ELF-1 (cell line): Measurements from ENCODE around the gene COG2.
"Not testable (repeated sequence)": the region's sequence is repeated elsewhere in the genome, so short reads cannot be mapped to it uniquely, and the experiment has no call there.

Source experiments
- DNase-seq: peaks from one replicate; pipeline ENCODE4 v3.0.0-alpha.2; 2016; ENCODE audit warnings: low read depth, low spot score

Gene COG2

DNA sequence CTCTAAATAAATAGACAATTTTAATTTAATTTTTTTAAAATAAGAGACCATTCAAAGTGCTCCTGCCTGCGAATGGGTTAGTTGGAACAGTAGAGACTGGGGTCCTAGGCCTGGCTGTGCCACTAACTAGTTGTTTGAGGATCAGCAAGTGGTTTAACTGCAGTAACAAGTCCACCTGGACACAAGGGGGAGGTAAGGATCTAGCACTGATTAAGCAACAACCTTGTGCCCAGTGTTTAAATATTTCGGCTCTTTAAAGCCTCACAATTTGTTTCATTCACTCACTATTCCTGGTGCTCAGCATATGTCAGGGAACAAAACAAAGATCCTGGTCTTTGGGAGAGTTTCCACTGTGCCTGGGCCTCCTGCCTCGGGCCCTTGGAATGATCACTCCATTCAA lies 73.2 kb downstream of the COG2 start:
- no peak for DNase-seq

DNA sequence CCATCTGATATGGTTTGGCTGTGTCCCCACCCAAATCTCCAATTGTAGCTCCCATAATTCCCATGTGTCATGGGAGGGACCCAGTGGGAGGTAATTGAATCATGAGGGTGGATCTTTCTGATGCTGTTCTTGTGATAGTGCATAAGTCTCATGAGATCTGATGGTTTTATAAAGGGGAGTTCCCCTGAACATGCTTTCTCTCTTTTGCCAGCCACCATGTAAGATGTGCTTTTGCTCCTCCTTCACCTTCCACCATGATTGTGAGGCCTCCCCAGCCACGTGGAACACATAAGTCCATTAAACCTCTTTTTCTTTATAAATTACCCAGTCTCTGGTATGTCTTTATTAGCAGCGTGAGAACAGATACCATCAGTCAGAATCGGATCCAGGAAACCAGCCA lies 74.2 kb downstream of the COG2 start:
- DNase-seq = not testable (repeated sequence)

DNA sequence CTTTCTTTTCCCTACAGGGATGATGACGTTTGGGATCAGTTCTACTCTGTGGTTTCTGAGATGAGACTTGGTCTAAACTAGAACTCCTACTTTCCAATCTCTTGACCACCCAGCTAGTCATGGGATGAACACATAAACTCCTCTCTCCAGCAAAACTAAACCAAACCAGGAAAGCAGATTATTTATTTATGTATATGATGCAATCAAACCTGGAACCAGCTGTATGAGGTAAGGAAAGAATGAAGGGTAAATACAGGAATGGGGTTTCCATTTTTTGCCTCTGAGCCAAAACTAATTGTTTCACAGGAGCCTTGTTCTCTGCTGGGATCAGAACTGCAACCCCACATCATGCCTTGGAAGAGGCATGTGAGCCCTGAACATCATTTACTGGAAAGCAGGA lies 75.0 kb downstream of the COG2 start:
- DNase-seq = no peak

DNA sequence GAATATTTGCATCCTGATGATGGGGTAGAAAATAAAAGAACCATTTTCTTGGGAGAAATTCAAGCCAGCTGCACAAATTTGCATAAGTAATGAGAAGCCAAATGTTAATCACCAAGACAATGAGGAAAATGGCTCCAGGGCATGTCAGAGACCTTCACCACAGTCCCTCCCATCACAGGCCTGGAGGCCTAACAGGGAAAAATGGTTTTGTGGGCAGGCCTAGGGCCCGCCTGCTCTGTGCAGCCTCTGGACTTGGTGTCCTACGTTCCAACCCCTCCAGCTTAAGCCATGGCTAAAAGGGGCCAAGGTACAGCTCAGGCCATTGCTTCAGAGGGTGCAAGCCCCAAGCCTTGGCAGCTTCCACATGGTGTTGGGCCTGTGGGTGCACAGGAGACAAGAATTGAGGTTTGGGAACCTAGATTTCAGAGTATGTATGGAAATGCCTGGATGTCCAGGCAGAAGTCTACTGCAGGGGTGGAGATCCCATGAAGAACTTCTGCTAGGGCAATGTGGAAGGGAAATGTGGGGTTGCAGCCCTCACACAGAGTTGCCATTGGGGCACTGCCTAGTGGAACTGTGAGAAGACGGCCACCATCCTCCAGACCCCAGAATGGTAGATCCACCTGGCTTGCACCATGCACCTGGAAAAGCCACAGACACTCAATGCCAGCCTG lies 79.7 kb downstream of the COG2 start:
- DNase-seq = not testable (repeated sequence)

DNA sequence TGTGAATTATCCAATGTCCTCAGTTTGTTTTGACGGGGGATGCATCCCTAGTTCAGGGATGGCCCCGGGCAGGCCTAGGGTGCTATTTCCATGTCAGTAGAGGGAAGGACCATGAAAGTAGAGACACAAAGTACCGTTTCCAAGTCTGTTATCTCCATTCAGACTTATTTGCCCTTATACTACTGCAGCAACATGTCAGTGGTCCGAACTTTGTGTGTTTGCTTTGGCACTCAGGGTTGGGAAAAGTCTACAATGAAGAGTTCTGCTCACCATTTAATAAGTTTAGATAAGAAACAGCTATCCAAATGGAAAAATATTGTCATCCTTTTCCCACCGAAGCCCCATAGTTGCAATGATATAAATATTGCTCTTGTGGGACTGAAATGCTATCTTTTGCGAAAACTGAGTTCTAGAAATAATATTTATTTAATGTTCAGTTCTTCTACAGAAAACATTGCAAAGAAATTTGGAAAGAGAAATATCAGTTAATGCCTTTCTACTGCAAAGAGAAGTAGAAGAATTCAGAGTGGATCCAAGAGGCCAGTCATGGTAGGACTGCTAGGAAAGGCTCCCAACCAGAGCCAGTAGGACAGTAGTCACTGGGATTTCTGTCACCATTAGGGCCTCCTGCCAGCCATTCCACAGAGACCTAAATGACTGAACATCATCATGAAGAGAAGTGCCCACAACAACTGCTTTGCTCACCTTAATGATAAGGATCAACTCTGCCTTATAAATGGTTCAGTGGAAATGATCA lies 83.2 kb downstream of the COG2 start:
- no peak for DNase-seq

DNA sequence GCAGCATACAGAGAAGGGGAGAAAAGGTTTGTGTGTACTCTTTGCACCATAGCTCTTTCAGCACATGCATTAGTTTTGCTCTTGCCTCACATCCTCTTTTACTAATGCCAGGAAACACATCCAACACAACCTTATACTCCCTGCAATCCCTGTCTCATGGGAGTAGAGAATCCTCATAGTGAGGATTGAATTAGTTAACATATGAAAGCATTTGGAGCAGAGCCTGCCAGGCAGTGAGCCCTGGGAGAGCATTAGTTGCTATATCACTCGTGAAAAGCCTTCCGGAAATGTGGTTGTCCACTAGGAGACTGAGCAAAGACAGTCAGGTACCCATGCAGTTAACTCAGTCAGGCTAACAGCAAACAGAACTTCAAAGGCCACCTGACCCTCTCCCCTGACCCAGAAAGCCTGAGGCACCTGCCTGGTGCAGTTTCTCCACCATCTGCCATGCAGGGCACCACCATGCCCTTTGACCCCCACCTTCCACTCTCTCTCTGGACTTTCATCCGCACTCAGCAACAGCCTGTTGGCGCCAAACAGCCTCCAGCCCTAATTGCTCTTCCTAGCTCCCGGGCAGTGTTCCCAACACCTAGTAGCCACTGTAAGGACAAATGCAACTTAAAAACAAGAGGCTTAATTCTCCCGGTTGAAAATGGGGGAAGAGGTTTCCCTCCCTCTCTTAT lies 86.6 kb downstream of the COG2 start:
- peak; percentile 91 for DNase-seq

DNA sequence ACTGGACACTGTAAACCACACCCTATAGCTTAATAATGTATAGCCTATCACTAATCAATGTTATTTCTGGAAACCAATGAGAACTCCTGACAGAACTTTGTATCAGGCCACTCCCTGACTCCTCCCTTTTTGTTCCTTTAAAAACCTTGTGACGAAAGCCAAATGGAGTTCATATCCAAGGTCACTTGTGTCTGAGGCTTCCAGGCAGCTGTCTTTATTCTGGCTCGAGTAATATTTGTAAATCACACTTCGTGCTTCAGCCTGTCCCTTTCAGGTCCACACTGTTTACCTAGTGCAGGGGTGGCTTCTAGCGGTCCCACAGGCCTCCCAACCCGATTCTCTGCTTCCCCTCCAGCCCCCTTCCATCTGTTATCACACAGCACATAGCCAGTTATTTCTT lies 88.7 kb downstream of the COG2 start:
- DNase-seq = no peak

DNA sequence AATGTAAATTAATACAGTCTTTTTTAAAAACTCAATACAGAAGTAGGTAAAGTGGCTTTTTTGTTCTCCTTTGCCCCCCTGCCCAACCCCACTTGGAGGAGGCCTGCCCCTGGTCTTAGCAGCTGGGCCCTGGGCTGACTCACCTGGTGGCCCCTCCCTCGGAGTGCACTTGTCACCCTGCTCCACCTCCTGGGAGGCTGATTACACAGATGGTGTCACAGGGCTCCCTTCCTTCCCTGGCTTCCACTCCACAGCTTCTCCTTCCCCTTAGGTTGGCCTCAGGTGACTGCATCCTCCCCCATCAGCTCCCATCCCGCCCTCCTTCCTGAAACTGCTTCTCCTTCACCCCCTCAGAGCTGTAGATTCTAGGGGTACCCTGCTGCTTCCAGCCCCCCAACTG lies 93.2 kb downstream of the COG2 start:
- DNase-seq = no peak

DNA sequence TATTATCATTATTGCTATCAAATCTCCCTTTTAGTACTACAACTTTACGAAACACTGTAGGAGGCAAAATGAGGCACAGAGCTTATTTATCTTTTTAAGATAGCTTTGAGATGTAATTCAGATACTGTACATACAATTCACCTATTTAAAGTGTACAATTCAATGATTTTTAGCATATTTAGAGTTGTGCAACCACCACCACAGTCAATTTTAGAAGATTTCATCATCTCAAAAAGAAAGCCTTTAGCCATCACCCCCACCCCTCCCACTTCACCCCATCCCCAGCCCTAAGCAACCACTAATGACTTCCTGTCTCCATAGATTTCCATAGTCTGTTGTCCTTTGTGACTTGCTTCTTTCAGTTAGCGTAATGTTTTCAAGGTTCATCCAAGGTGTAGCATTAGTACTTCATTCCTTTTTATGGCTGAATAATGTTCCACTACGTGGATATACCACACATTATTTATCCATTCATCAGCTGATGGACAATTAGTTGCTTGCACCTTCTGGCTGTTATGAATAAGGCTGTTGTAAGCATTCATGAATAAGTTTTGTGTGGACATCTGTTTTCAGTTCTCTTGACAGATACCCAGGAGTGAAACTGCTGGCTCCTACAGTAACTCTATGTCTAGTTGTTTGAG lies 95.5 kb downstream of the COG2 start:
- no peak for DNase-seq

DNA sequence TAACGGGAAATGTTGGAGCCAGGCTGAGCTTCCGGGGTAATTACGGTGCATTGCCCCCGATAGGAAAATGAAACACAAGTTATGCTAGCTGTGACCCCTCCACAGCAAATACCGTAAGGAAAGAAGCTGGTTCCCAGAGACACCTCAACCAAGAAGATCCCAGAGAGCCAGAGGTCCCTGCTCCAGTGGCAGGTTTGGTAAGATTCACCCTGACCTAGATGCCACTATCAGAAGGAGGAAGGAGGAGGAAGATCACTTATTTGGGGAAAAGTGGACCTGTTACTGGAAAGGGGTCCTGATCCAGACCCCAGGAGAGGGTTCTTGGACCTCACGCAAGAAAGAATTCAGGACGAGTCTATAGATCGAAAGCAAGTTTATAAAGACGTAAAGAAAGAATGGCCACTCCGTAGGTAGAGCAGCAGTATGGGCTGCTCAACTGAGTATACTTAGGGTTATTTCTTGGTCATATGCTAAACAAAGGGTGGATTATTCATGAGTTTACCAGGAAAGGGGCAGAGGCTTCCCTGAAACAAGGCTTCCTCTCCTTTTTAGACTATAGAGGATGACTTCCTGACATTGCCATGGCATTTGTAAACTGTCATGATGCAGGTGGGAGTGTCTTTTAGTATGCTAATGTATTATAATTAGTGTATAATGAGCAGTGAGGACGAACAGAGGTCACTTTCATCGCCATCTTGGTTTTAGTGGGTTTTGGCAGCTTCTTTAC lies 97.4 kb downstream of the COG2 start:
- DNase-seq = no peak
